GM12878 (cell line): ENCODE results near the gene CSH2. TPM values are rescaled to one million over a fixed set of nuclear protein-coding genes. Genes with fewer than 3 reads are reported as not detected.

Experiments used
- ATAC-seq: fragments of 200-7000 bp; cut with Tn5 transposase; 3 replicates; pipeline ENCODE4 v1.9.1; 2020; ENCODE audit warnings: mild to moderate bottlenecking, moderate library complexity
- BruUV-seq: library from RNA; stranded (reverse); fragments of 400-500 nt; replicated peaks from 2 replicates; lab custom pipeline; 2021; lab: Mats Ljungman, UMichigan
- CTCF ChIA-PET: fragments of 300-600 bp; sonication (Branson Sonifier 250); formaldehyde crosslinking; extraction: SDS; loops from one replicate; lab custom pipeline; 2021; ENCODE audit warnings: inconsistent platforms; lab: Yijun Ruan, JAX
- POLR2A ChIA-PET: fragments of 350-600 bp; formaldehyde crosslinking; extraction: SDS; loops from one replicate; lab custom pipeline; 2021; ENCODE audit warnings: inconsistent platforms; lab: Charles Lee
- RAD21 ChIA-PET: fragments of 300-600 bp; sonication (Branson Sonifier 250); formaldehyde crosslinking; loops from one replicate; lab custom pipeline; 2023; ENCODE audit warnings: antibody characterized with exemption; ENCODE audit not compliant: unreplicated experiment; lab: Charles Lee
- SMC1A ChIA-PET: fragments of 300-600 bp; sonication (Branson Sonifier 250); formaldehyde crosslinking; loops from one replicate; lab custom pipeline; 2023; ENCODE audit not compliant: unreplicated experiment, uncharacterized antibody; lab: Charles Lee
- DNase-seq: peaks from one replicate; pipeline ENCODE4 v3.0.0-alpha.2; 2011; ENCODE audit warnings: low read depth, low spot score
- FAIRE-seq: peaks from 3 replicates; lab custom pipeline; 2011; peaks lifted over from hg19 to GRCh38; lab: Jason Lieb, UNC
- H2AFZ ChIP-seq: 2 replicates; pipeline ENCODE4 v1.6.0; 2011; ENCODE audit warnings: low read depth, low read length, control low read depth; ENCODE audit not compliant: control insufficient read depth
- H3K27ac ChIP-seq: 2 replicates; pipeline ENCODE4 v1.5.1; 2011; ENCODE audit warnings: control low read depth; ENCODE audit not compliant: control insufficient read depth, insufficient read depth
- H3K27me3 ChIP-seq, 2 experiments: replicated peaks in 1 of 2; 2 replicates each; pipeline versions ENCODE4 v1.6.0 to v1.6.1; 2011; ENCODE audit warnings: low read length in 1 of 2; ENCODE audit not compliant: control insufficient read depth in 2 of 2, insufficient read depth in 2 of 2
- H3K36me3 ChIP-seq, 2 experiments: 2 replicates each; pipeline ENCODE4 v1.5.1; 2011; ENCODE audit warnings: low read length in 1 of 2; ENCODE audit not compliant: control insufficient read depth in 2 of 2, insufficient read depth in 2 of 2
- H3K4me1 ChIP-seq: 2 replicates; pipeline ENCODE4 v1.6.1; 2011; ENCODE audit warnings: mild to moderate bottlenecking, low read length, moderate library complexity, mixed read lengths; ENCODE audit not compliant: control insufficient read depth, insufficient read depth
- H3K4me2 ChIP-seq: 2 replicates; pipeline ENCODE4 v1.6.0; 2011; ENCODE audit warnings: control low read depth; ENCODE audit not compliant: control insufficient read depth, insufficient read depth
- H3K4me3 ChIP-seq: fragments of 200-600 bp; sonication (generic); 2 replicates; pipeline ENCODE4 v1.5.1; 2016
- H3K79me2 ChIP-seq: 2 replicates; pipeline ENCODE4 v1.6.0; 2011; ENCODE audit warnings: low read length; ENCODE audit not compliant: control insufficient read depth, insufficient read depth
- H3K9ac ChIP-seq: 2 replicates; pipeline ENCODE4 v1.8.0; 2011; ENCODE audit warnings: low read length, control low read depth, mixed read lengths; ENCODE audit not compliant: control insufficient read depth, insufficient read depth
- H3K9me3 ChIP-seq: replicated peaks from 3 replicates; pipeline ENCODE4 v1.5.1; 2011; ENCODE audit warnings: mild to moderate bottlenecking, low read length; ENCODE audit not compliant: control insufficient read depth, insufficient read depth
- H4K20me1 ChIP-seq: 2 replicates; pipeline ENCODE4 v1.6.0; 2011; ENCODE audit not compliant: control insufficient read depth, insufficient read depth
- BHLHE40 ChIP-seq, 2 experiments: fragments of 450-650 bp in 1 of 2; IDR thresholded peaks; 2 replicates each; pipeline ENCODE4 v1.6.1; 2011 to 2017; ENCODE audit warnings: low read depth in 2 of 2, borderline replicate concordance in 1 of 2, improper control_type of control experiment in 1 of 2, low read length in 1 of 2, mild to moderate bottlenecking in 1 of 2
- BMI1 ChIP-seq: fragments of 450-650 bp; IDR thresholded peaks from 2 replicates; pipeline ENCODE4 v1.6.1; 2016; ENCODE audit warnings: mild to moderate bottlenecking, moderate library complexity, borderline replicate concordance
- CBX5 ChIP-seq: sonication (generic); IDR thresholded peaks from 2 replicates; pipeline ENCODE4 v1.6.1; 2016; ENCODE audit warnings: low read depth, moderate library complexity, mild to moderate bottlenecking, inconsistent platforms
- CEBPB ChIP-seq, 2 experiments: fragments of 150-350 bp in 1 of 2; IDR thresholded peaks; 2 replicates each; pipeline ENCODE4 v1.6.1; 2012 to 2014; ENCODE audit warnings: low read depth in 2 of 2, low read length in 2 of 2, borderline replicate concordance in 1 of 2, inconsistent platforms in 1 of 2
- CHD4 ChIP-seq: fragments of 200-600 bp; sonication (generic); IDR thresholded peaks from 2 replicates; pipeline ENCODE4 v1.6.1; 2016; ENCODE audit warnings: mild to moderate bottlenecking
- CREM ChIP-seq: IDR thresholded peaks from 2 replicates; pipeline ENCODE4 v1.6.1; 2014; ENCODE audit warnings: antibody characterized with exemption, low read depth
- KAT2A ChIP-seq: conservative IDR thresholded peaks from 2 replicates; pipeline ENCODE4 v1.6.1; 2011; ENCODE audit warnings: low read depth, low read length; ENCODE audit not compliant: control insufficient read depth
- MTA2 ChIP-seq: fragments of 450-650 bp; IDR thresholded peaks from 2 replicates; pipeline ENCODE4 v1.6.1; 2016; ENCODE audit warnings: low read depth, mild to moderate bottlenecking, moderate library complexity
- NKRF ChIP-seq: fragments of 450-650 bp; conservative IDR thresholded peaks from 2 replicates; pipeline ENCODE4 v1.6.1; 2017; ENCODE audit warnings: mild to moderate bottlenecking, moderate library complexity
- PAX8 ChIP-seq: fragments of 450-650 bp; IDR thresholded peaks from 2 replicates; pipeline ENCODE4 v1.6.1; 2017; ENCODE audit warnings: mild to moderate bottlenecking, moderate library complexity
- PKNOX1 ChIP-seq: fragments of 450-650 bp; IDR thresholded peaks from 2 replicates; pipeline ENCODE4 v1.6.1; 2016; ENCODE audit warnings: mild to moderate bottlenecking
- POLR2A ChIP-seq: IDR thresholded peaks from 2 replicates; pipeline ENCODE4 v1.6.1; 2011; ENCODE audit warnings: low read depth, mild to moderate bottlenecking, low read length
- SMARCA5 ChIP-seq: fragments of 450-650 bp; IDR thresholded peaks from 2 replicates; pipeline ENCODE4 v1.6.1; 2017; ENCODE audit warnings: mild to moderate bottlenecking
- WRNIP1 ChIP-seq: IDR thresholded peaks from 2 replicates; pipeline ENCODE4 v1.6.1; 2011; ENCODE audit warnings: low read depth, low read length, improper control_type of control experiment, borderline replicate concordance
- YY1 ChIP-seq: IDR thresholded peaks from 2 replicates; pipeline ENCODE4 v1.6.1; 2011; ENCODE audit warnings: low read depth, mild to moderate bottlenecking, low read length
- ZNF217 ChIP-seq: fragments of 450-650 bp; IDR thresholded peaks from 2 replicates; pipeline ENCODE4 v1.6.1; 2017; ENCODE audit warnings: antibody characterized with exemption, mild to moderate bottlenecking
- WGBS: methylation state at CpG from one replicate; pipeline ENCODE4 v1.1.6; 2016; ENCODE audit warnings: low lambda C conversion rate; ENCODE audit not compliant: insufficient replicate concordance, insufficient coverage; ENCODE audit errors: missing lambda C conversion rate; 5-methylcytosine and 5-hydroxymethylcytosine counted together
- in situ Hi-C: fragments of 300-500 bp; cut with MboI; formaldehyde crosslinking; loops from 9 replicates; pipeline ENCODE4 v1.14.3; 2018; ENCODE audit warnings: mixed read lengths
- intact Hi-C: fragments of 100-400 bp; cut with micrococcal nuclease; formaldehyde crosslinking; loops from one replicate; pipeline ENCODE4 v1.14.2; 2022; ENCODE audit not compliant: unreplicated experiment
- polyA plus RNA-seq, 11 experiments: library from polyadenylated mRNA; depleted of rRNA in 4 of 11; unstranded in 6 of 11; stranded (reverse) in 5 of 11; fragments of >200 nt; fragmentation: Nextera tagmentation in 4 of 11; fragmentation: Illumina TruSeq in 1 of 11; extraction: Ambion mirVana in 4 of 11; extraction: Trizol in 1 of 11; gene quantifications; 1 replicate in 1 of 11; 2 replicates in 10 of 11; pipeline versions ENCODE4 v1.2.1 to v1.2.3, GENCODE V29; 2011 to 2016; ENCODE audit warnings: inconsistent platforms in 2 of 11, missing spikeins in 2 of 11, low read depth in 1 of 11
- total RNA-seq, 4 experiments: library from RNA; depleted of rRNA in 3 of 4; stranded (reverse); fragments of >200 nt in 3 of 4; fragmentation: Illumina TruSeq in 1 of 4; extraction: Trizol in 1 of 4; gene quantifications; 2 replicates each; pipeline versions ENCODE4 v1.2.1 to v1.2.3, GENCODE V29; 2013 to 2021
- TF ChIP-seq, protein P1 (sequence below): IDR thresholded peaks from 2 replicates; pipeline ENCODE4 v1.6.1; 2011; ENCODE audit warnings: low read depth, mild to moderate bottlenecking, low read length, moderate library complexity, borderline replicate concordance; ENCODE audit errors: extremely low read depth

The CSH2 gene
- total and polyA plus RNA-seq, 10 of the 15 experiments (the other 5 are each of a cell fraction or from before 2014, with no cell fraction given): not detected

DNA sequence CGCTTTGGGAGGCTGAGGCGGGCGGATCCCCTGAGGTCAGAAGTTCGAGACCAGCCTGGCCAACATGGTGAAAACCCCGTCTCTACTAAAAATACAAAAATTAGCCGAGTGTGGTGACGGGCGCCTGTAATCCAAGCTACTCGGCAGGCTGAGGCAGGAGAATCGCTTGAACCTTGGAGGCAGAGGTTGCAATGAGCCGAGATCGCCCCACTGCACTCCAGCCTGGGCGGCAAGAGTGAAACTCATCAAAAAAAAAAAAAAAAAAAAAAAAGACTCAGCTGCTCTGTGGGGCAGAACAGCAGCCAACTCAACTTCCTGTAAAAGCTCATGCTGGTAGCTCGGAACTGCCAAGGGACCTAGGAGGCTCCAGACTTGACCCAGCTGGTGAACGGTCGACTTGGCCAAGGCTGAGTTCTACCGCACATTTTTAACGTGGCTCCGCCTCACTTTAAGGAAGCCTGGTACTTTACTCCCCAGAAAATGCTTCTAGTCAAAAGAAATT is 30.0 kb downstream of the CSH2 start (continued):
- peak; percentile 90; the same call in 1 of the 2 replicates for TF ChIP-seq CHD4
- peak; percentile 94 for TF ChIP-seq ZNF217
- 0 out of 2 replicates have a peak, but pooled peaks have one; percentile 1 for TF ChIP-seq YY1
- TF ChIP-seq MTA2: peak; percentile 49
- 0 out of 2 replicates have a peak, but pooled peaks have one; percentile 85 for TF ChIP-seq NKRF
- TF ChIP-seq, all 136 proteins: peak for 20; not testable (repeated sequence) for 116

DNA sequence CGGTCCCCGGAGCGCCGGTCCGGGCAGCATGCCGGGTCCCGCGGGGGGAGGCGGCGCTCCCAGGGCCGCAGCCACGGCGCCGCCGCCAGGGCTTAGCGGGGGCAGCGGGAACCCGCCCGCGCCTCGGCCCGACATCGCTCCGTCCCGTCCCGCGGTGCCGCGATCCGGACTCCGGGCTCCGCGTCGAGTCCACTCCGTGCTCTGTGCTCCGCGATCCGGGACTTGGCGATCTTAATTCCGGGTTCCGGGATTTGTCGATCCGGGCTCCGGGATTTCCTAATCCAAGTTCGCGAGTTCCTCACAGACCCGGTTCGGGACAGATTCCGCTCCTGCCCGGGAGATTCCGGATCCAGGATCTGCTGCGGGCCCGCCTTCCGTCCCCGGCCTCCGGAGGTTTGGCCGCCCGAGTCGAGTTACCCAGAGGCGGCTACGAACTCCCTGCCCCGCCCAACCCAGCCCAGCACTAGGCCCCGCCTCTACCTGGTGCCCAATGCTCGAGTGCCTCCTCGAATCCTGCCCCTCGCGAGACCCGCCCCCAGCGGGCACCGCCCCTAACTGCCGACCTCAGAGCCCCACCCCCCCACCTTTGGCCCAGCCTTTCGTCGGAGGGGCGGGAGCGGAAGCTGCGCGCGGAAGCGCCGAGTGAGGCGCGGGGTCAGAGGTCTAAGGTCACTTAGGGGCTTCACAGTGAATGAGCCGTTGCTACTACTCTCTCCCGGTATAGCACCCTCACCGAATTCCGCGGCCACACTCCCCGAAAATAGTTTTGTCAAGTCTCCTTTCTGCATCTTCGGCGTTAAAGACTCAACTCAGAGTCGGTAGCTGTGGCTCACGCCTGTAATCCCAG is 30.7 kb downstream of the CSH2 start, which contains the start of gene SMARCD2:
Gene SMARCD2, minus strand, starts transcription at position 146 of the 847 bp plus-strand sequence. Its CDS starts 11 bp downstream, at position 135.
- RAD21 ChIA-PET: interaction anchor here (0.9 to 1.2 kb wide), 5 partner anchors 86 to 232 kb away, joined by 3 to 8 read pairs (median 4); partner anchors contain the start of gene MAP3K3
- peak within 1 kb of the TSS; percentile 83 for H3K9ac ChIP-seq
- in situ Hi-C loops (loop anchor here (10.0 to 25.0 kb wide), 2 partner anchors 405 to 662 kb away; partner anchors contain the start of genes CEP95, CYB561 and DDX5), intact Hi-C loops (loop anchor here (2.0 to 5.0 kb wide), 3 partner anchors 70 to 145 kb away; partner anchors contain the start of genes CCDC47, DDX42 and STRADA)
- H3K27ac ChIP-seq: peak within 1 kb of the TSS; percentile 80
- H3K9me3 ChIP-seq: no peaks in the 10 kb centered on the region; the same call in 1 of the 3 replicates
- H3K4me2 ChIP-seq: peak within 1 kb of the TSS; percentile 90
- 1% methylated on average over 90 of the region's 92 CpGs for WGBS
- ATAC-seq (peak; percentile 90), FAIRE-seq (peak; percentile 79), DNase-seq (peak; percentile 90)
- peaks cover 18% of the 10 kb centered on the region for H3K4me1 ChIP-seq
- no peaks in the 10 kb centered on the region for H4K20me1 ChIP-seq
- POLR2A ChIA-PET: interaction anchor here (0.6 to 3.5 kb wide), 17 partner anchors 8 to 304 kb away, joined by 3 to 24 read pairs (median 5); partner anchors contain the start of genes CCDC47, DDX42, FTSJ3 and MAP3K3
- no peaks in the 10 kb centered on the region for H3K27me3 ChIP-seq
- peaks cover 48% of the 10 kb centered on the region for H3K79me2 ChIP-seq
- SMC1A ChIA-PET: interaction anchor here (0.9 to 2.0 kb wide), 2 partner anchors 14 to 17 kb away, joined by 4 to 8 read pairs; no protein-coding TSS in a partner anchor
- TSS peak; percentile 77 for BruUV-seq
- H2AFZ ChIP-seq: peak within 1 kb of the TSS; percentile 84
- H3K36me3 ChIP-seq: no peaks in the 10 kb centered on the region; a peak in 1 of 4 replicates
- peak within 1 kb of the TSS; percentile 97 for H3K4me3 ChIP-seq
- CTCF ChIA-PET: interaction anchor here (0.8 to 7.0 kb wide), 10 partner anchors 13 to 414 kb away, joined by 3 to 51 read pairs (median 4); partner anchors contain the start of genes FTSJ3 and PSMC5
- TF ChIP-seq CEBPB (IDR thresholded peaks at IDR 0.05; ENCODE audit: borderline replicate concordance in 1 of 2, low read depth in 2 of 2, low read length in 2 of 2) (no peak), POLR2A (peak; percentile 92), SMARCA5 (peak; percentile 96), KAT2A (no peak), BHLHE40 (IDR thresholded peaks at IDR 0.05; ENCODE audit: borderline replicate concordance in 1 of 2, low read depth in 2 of 2, low read length in 1 of 2) (peak; percentile 27 to 70; a peak in 3 of 4 replicates), BMI1 (no peak), CREM (peak; percentile 62), PKNOX1 (peak; percentile 68), PAX8 (no peak), WRNIP1 (0 out of 2 replicates have a peak, but pooled peaks have one; percentile 44), CBX5 (no peak)
- TF ChIP-seq, protein P1, sequence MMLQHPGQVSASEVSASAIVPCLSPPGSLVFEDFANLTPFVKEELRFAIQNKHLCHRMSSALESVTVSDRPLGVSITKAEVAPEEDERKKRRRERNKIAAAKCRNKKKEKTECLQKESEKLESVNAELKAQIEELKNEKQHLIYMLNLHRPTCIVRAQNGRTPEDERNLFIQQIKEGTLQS: no peak
